ENCODE measurements around the gene OR1F1. TPM values are rescaled to one million over a fixed set of nuclear protein-coding genes. Genes with fewer than 3 reads are reported as not detected.
"Not testable (repeated sequence)": the region's sequence is repeated elsewhere in the genome, so short reads cannot be mapped to it uniquely, and the experiment has no call there.

OR1F1 gene
- total RNA-seq, 2 experiments from 2014 or later: not detected

GRCh38 chr16:3174618-3175148 is 13.3 kb upstream of the OR1F1 start:
- intact Hi-C loops (cut with DNase I, micrococcal nuclease): loop anchor here (1.0 to 5.0 kb wide), 4 partner anchors 9 to 328 kb away; partner anchors contain the start of genes CLUAP1 (in 1 of the 2) and OR1F1 (in 1 of the 2)
- H3K27ac Mint-ChIP-seq: peak overlapping the region; percentile 26
- ATAC-seq (no peak), DNase-seq (no peak)
- no peaks in the 10 kb centered on the region for H3K9me3 Mint-ChIP-seq (ENCODE audit: low read depth)
- H3K27me3 Mint-ChIP-seq: peaks cover 54% of the 10 kb centered on the region
- peaks cover 3% of the 10 kb centered on the region for H3K36me3 Mint-ChIP-seq (ENCODE audit: low read depth)
- H3K4me3 Mint-ChIP-seq: peak overlapping the region; percentile 47
- CTCF ChIA-PET: interaction anchor here (1.0 to 1.2 kb wide), 2 partner anchors 10 to 147 kb away, joined by 3 read pairs; no protein-coding TSS in a partner anchor
- peaks cover 37% of the 10 kb centered on the region for H3K4me1 Mint-ChIP-seq
- POLR2A ChIA-PET: interaction anchor here (0.6 kb wide), 2 partner anchors 16 to 291 kb away, joined by 3 read pairs; no protein-coding TSS in a partner anchor

DNA sequence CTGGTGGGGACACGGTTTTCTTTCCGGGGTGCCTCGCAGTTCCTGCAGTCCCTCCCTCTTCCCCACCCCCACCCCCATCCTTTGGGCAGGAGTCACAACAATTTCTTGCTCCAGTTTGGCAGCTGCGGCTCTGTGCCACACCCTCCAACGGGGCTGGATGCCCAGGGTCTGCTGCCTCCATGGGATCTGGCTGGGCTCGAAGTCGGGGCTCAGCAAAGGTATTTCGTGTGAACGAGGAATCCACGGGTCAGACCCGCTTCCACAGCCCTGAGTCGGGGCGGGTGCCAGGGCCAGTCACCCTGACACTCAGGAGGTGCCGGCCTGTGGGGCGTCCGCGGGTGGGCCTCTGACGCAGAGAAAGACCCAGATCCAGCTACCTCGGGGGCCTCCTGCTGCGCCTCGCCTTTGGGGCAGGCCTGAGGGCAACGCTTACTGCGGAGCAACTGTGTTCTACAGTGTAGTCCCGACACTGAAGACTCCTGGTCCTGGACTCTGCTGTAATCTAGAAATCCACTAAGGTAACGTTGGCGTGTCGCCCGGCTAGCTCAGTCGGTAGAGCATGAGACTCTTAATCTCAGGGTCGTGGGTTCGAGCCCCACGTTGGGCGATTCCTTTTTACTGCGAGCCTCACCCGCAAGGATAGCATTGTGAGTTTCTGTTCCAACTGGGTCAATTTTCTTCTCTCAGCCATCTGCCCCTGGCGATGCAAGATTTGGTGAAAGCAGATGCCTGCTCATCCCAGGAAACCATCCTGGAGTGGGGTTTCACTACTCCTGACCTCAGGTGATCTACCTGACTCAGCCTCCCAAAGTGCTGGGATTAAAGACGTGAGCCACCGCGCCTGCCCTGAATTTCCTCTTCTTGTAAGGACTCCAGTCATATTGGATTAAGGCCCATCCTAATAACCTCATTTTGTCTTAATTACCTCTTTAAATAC is 12.6 kb upstream of the OR1F1 start:
- DNase-seq: peak; percentile 73
- intact Hi-C loops (cut with DNase I, micrococcal nuclease): loop anchor here in 1 of 2 experiments (1.0 to 2.0 kb wide), 2 partner anchors 9 to 13 kb away; partner anchors contain the start of gene OR1F1
- no peak for ATAC-seq

DNA sequence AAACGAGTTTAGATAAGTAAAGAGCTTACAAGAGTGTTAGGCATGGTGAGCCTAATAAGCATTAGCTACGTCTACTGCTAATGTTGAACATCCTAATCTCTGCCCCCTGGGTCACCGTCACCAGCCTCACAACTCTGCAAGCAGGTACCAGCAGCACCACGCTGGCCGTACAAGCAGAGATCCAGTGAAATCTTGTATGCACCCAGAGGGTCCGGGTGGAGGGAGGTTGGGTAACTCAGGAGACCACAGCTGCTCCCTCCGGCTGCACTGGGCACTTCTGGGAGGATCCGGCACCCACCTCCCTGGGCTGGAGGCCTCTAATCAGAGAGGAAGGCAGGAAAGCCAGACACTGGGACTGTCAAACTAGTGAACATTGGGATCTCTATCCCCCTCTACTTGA is 8.4 kb upstream of the OR1F1 start:
- intact Hi-C loops (cut with DNase I, micrococcal nuclease): loop anchor here in 1 of 2 experiments (5.0 kb wide), 1 partner anchor 38 kb away; no protein-coding TSS in a partner anchor
- no peak for ATAC-seq
- DNase-seq: no peak
- H3K4me1 Mint-ChIP-seq: peaks cover 25% of the 10 kb centered on the region
- H3K27ac Mint-ChIP-seq: no peak overlapping the region
- H3K4me3 Mint-ChIP-seq: no peak overlapping the region
- peaks cover 72% of the 10 kb centered on the region for H3K27me3 Mint-ChIP-seq
- CTCF ChIA-PET: interaction anchor here (0.6 to 1.0 kb wide), 2 partner anchors 11 to 143 kb away, joined by 3 to 4 read pairs; partner anchors contain the start of gene BICDL2
- peaks cover 6% of the 10 kb centered on the region for H3K36me3 Mint-ChIP-seq (ENCODE audit: low read depth)
- H3K9me3 Mint-ChIP-seq (ENCODE audit: low read depth): no peaks in the 10 kb centered on the region
- POLR2A ChIA-PET: no interaction called here

More for the DNA sequence above, 12.6 kb upstream of the OR1F1 start:
- H3K9me3 Mint-ChIP-seq (ENCODE audit: low read depth): no peaks in the 10 kb centered on the region
- POLR2A ChIA-PET: interaction anchor here (0.6 kb wide), 1 partner anchor 292 kb away, joined by 3 read pairs; no protein-coding TSS in a partner anchor
- peaks cover 37% of the 10 kb centered on the region for H3K4me1 Mint-ChIP-seq
- CTCF ChIA-PET: interaction anchor here (0.6 kb wide), 2 partner anchors 12 to 35 kb away, joined by 3 to 4 read pairs; no protein-coding TSS in a partner anchor
- H3K4me3 Mint-ChIP-seq: peak overlapping the region; percentile 21
- H3K27me3 Mint-ChIP-seq: peaks cover 61% of the 10 kb centered on the region
- H3K27ac Mint-ChIP-seq: no peak overlapping the region
- peaks cover 3% of the 10 kb centered on the region for H3K36me3 Mint-ChIP-seq (ENCODE audit: low read depth)

DNA sequence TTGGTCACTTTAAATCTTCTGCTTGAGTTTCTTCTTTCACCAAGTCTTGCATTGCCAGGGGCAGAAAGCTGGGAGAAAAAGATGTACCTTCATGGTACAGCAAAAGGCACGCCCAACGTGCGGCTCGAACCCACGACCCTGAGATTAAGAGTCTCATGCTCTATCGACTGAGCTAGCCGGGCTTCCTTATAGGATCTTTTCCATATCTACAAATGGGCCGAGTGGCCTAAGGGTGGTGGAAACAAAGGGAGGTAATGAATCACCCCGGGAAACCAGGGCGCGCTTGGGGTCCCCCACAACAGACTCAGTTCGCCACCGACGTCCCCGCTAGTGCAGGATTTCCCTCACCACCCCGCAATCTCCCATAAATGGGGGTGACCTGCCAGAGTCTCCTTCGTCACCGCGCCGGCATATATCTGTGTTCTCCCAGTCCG is 7.5 kb upstream of the OR1F1 start:
- H3K4me3 Mint-ChIP-seq: no peak overlapping the region
- ChIA-PET CTCF (interaction anchor here (0.6 to 1.0 kb wide), 2 partner anchors 12 to 216 kb away, joined by 3 to 4 read pairs; no protein-coding TSS in a partner anchor), POLR2A (no interaction called here)
- H3K4me1 Mint-ChIP-seq: peaks cover 22% of the 10 kb centered on the region
- intact Hi-C loops (cut with DNase I, micrococcal nuclease): loop anchor here in 1 of 2 experiments (5.0 kb wide), 1 partner anchor 37 kb away; no protein-coding TSS in a partner anchor
- no peaks in the 10 kb centered on the region for H3K9me3 Mint-ChIP-seq (ENCODE audit: low read depth)
- no peak for ATAC-seq
- H3K27ac Mint-ChIP-seq: no peak overlapping the region
- peaks cover 68% of the 10 kb centered on the region for H3K27me3 Mint-ChIP-seq
- peaks cover 6% of the 10 kb centered on the region for H3K36me3 Mint-ChIP-seq (ENCODE audit: low read depth)
- peak; percentile 19 for DNase-seq

DNA sequence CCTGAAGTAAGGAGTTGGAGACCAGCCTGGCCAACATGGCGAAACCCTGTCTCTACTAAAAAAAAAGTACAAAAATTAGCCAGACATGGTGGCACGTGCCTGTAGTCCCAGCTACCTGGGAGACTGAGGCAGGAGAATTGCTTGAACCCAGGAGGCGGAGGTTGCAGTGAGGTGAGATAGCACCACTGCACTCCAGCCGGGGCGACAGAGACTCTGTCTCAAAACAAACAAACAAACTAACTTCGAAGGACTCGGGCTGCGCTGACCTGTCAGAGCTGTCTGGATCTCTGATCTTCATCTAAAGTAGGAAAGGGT is 5.8 kb upstream of the OR1F1 start:
- CTCF ChIA-PET: interaction anchor here (0.6 to 1.0 kb wide), 6 partner anchors 11 to 1850 kb away, joined by 3 to 5 read pairs (median 3); no protein-coding TSS in a partner anchor
- ATAC-seq; DNase-seq; H3K9me3 Mint-ChIP-seq (ENCODE audit: low read depth); POLR2A ChIA-PET; H3K36me3 Mint-ChIP-seq (ENCODE audit: low read depth): not testable (repeated sequence)
- Mint-ChIP-seq H3K4me1 (peaks cover 19% of the 10 kb centered on the region), H3K27ac (peak overlapping the region; percentile 79), H3K27me3 (peaks cover 66% of the 10 kb centered on the region), H3K4me3 (peak overlapping the region; percentile 60)
- intact Hi-C loops (cut with DNase I, micrococcal nuclease): loop anchor here in 1 of 2 experiments (2.0 to 5.0 kb wide), 3 partner anchors 35 to 327 kb away; partner anchors contain the start of gene CLUAP1

DNA sequence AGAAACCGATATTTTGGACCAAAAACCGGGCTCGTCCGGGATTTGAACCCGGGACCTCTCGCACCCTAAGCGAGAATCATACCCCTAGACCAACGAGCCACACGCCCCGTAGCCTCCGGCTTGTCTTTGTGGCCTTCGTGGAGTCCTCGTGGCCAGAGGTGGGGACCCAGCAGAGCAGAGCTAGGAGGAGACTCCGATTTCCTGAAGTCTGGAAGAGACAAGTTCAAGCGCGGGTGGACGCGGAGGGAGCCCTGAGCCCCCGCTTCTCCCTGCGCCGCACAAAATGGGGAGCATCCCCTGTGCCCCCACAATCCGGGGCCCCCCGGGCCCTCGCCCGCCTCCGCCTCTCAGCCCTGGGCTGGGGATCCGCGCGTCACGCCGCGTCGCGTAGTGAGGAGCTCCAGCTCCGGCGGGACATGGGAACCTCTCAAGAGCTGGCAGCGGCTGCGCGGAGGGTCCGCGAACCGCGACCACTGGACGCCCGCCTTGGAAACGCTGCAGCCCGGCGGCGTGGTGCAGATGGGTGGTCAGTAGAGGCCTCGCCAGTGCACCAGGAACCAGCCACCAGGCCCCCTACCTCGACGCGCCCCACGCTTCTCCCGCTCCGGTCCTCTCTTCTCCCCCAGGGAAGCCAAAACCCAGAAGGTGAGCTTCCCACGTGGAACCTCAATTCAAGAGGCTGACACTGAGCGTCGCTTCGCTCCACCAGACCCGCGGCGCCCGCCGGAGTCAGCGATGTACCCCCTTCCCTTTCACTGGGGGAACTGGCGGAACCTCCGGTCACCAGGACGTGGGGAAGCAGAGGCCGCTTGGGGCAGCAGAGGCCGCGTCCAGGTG is 5.2 kb upstream of the OR1F1 start:
- peaks cover 69% of the 10 kb centered on the region for H3K27me3 Mint-ChIP-seq
- ATAC-seq (peak; percentile 51), DNase-seq (peak; percentile 77)
- intact Hi-C loops (cut with DNase I, micrococcal nuclease): loop anchor here (1.0 to 5.0 kb wide), 4 partner anchors 9 to 326 kb away; partner anchors contain the start of gene CLUAP1 (in 1 of the 2)
- peak overlapping the region; percentile 60 for H3K4me3 Mint-ChIP-seq
- no peaks in the 10 kb centered on the region for H3K9me3 Mint-ChIP-seq (ENCODE audit: low read depth)
- H3K36me3 Mint-ChIP-seq (ENCODE audit: low read depth): peaks cover 5% of the 10 kb centered on the region
- ChIA-PET POLR2A (no interaction called here), CTCF (interaction anchor here (0.6 to 2.3 kb wide), 5 partner anchors 11 to 1849 kb away, joined by 3 to 14 read pairs (median 3); no protein-coding TSS in a partner anchor)
- peaks cover 24% of the 10 kb centered on the region for H3K4me1 Mint-ChIP-seq
- peak overlapping the region; percentile 79 for H3K27ac Mint-ChIP-seq

- ChIA-PET CTCF (interaction anchor here (0.6 to 2.3 kb wide), 4 partner anchors 12 to 125 kb away, joined by 3 to 14 read pairs (median 3); no protein-coding TSS in a partner anchor), POLR2A (interaction anchor here (1.1 kb wide), 1 partner anchor 34 kb away, joined by 3 read pairs; no protein-coding TSS in a partner anchor)
- peaks cover 67% of the 10 kb centered on the region for H3K27me3 Mint-ChIP-seq
- no peak overlapping the region for H3K27ac Mint-ChIP-seq
- intact Hi-C loops (cut with DNase I, micrococcal nuclease): loop anchor here (1.0 to 5.0 kb wide), 5 partner anchors 8 to 325 kb away; partner anchors contain the start of gene CLUAP1 (in 1 of the 2)
- H3K4me3 Mint-ChIP-seq: peak overlapping the region; percentile 60
- ATAC-seq: no peak
- peaks cover 5% of the 10 kb centered on the region for H3K36me3 Mint-ChIP-seq (ENCODE audit: low read depth)
- H3K9me3 Mint-ChIP-seq (ENCODE audit: low read depth): no peaks in the 10 kb centered on the region
- no peak for DNase-seq
- peaks cover 30% of the 10 kb centered on the region for H3K4me1 Mint-ChIP-seq
Observed at GRCh38 chr16:3183445-3184139, 4.4 kb upstream of the OR1F1 start.

DNA sequence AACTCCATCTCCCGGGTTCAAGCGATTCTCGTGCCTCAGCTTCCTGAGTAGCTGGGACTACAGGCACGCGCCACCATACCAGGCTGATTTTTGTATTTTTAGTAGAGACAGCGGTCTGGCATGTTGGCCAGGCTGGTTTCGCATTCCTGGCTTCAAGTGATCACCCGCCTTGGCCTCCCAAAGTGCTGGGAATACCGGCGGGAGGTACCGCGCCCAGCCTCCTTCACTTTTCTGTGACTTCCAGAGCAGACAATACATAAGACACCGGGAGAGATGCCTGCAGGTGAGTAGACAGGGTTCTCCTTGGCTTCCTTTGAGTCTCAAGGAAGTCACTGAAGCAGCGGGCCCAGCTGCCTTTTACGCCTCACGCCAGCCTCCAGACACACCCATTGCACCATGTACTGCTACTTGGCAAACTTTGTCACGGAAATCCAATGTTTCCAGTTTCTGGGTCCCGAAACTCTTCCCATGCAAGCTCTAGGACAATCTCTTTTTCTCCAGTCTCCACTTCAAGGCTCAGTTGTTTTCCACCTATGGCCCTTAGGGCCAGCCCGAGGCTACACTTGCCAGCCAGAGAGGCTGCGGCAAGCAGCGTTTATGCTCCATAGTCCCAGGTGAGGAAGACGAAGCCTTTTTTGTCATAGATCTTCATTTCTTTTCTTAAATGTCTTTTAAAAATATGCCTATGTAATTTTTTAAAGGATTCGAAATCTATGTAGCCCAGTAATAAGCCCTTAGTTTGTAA is 886 bp upstream of the OR1F1 start:
- POLR2A ChIA-PET: no interaction called here
- ATAC-seq (no peak), DNase-seq (no peak)
- Mint-ChIP-seq H3K9me3 (ENCODE audit: low read depth) (no peaks in the 10 kb centered on the region), H3K4me1 (peaks cover 62% of the 10 kb centered on the region), H3K27ac (no peak overlapping the region), H3K4me3 (no peak overlapping the region), H3K27me3 (peaks cover 68% of the 10 kb centered on the region), H3K36me3 (ENCODE audit: low read depth) (peaks cover 7% of the 10 kb centered on the region)
- CTCF ChIA-PET: interaction anchor here (1.0 to 1.1 kb wide), 3 partner anchors 11 to 39 kb away, joined by 3 to 5 read pairs (median 4); no protein-coding TSS in a partner anchor
- intact Hi-C loops (cut with DNase I, micrococcal nuclease): no loop called here

GRCh38 chr16:3188675-3188924 is 596 bp downstream of the OR1F1 start:
- peak overlapping the region; percentile 72 for H3K27ac Mint-ChIP-seq
- peaks cover 4% of the 10 kb centered on the region for H3K36me3 Mint-ChIP-seq (ENCODE audit: low read depth)
- ChIA-PET POLR2A (interaction anchor here (0.6 to 1.4 kb wide), 3 partner anchors 18 to 44 kb away, joined by 3 to 5 read pairs (median 3); no protein-coding TSS in a partner anchor), CTCF (interaction anchor here (0.7 to 1.2 kb wide), 6 partner anchors 34 to 130 kb away, joined by 3 to 6 read pairs (median 4); no protein-coding TSS in a partner anchor)
- peaks cover 66% of the 10 kb centered on the region for H3K27me3 Mint-ChIP-seq
- H3K4me1 Mint-ChIP-seq: peaks cover 51% of the 10 kb centered on the region
- DNase-seq (no peak), ATAC-seq (peak; percentile 2)
- peaks cover 1% of the 10 kb centered on the region for H3K9me3 Mint-ChIP-seq (ENCODE audit: low read depth)
- peak overlapping the region; percentile 69 for H3K4me3 Mint-ChIP-seq
- intact Hi-C loops (cut with DNase I, micrococcal nuclease): loop anchor here (1.0 to 2.0 kb wide), 5 partner anchors 14 to 312 kb away; partner anchors contain the start of genes CLUAP1 (in 1 of the 2) and ZNF200 (in 1 of the 2)
